Omental fat pad (tissue), 4 donors: Measurements from ENCODE around the gene PRKCB. TPM values are rescaled to one million over a fixed set of nuclear protein-coding genes. Genes with fewer than 3 reads are reported as not detected.

Experiments used
- ATAC-seq: fragments of 150-250 bp; one replicate; pipeline ENCODE4 v1.9.1; 2016; ENCODE audit warnings: mild to moderate bottlenecking, moderate library complexity; ENCODE audit not compliant: low FRiP score
- DNase-seq: peaks from one replicate; pipeline ENCODE4 v3.0.0-alpha.2; 2019; ENCODE audit warnings: low spot score
- CTCF ChIP-seq, 3 donors: fragments of 450-650 bp; IDR thresholded peaks; one replicate each; pipeline ENCODE4 v1.5.1; 2016 to 2017; ENCODE audit warnings: antibody characterized with exemption in 3 of 3, mild to moderate bottlenecking in 3 of 3, moderate library complexity in 2 of 3
- total RNA-seq, 4 donors: library from RNA; depleted of rRNA; stranded (reverse); fragments of >200 nt; gene quantifications; one replicate each; pipeline ENCODE4 v1.1.0, GENCODE V29; 2016

PRKCB gene
- total RNA-seq, 4 donors from 2014 or later, result 5.3 to 18.6 (median 11.1) TPM

- no peak for TF ChIP-seq CTCF (IDR thresholded peaks at IDR 0.05)
- ATAC-seq (no peak), DNase-seq (no peak)
These were observed 329.5 kb downstream of the PRKCB start for GRCh38 chr16:24165273-24165672.

- TF ChIP-seq CTCF (IDR thresholded peaks at IDR 0.05), result no peak
- DNase-seq (no peak), ATAC-seq (no peak)
These were observed 331.1 kb downstream of the PRKCB start for GRCh38 chr16:24166661-24167528.

- DNase-seq (no peak), ATAC-seq (no peak)
- no peak for TF ChIP-seq CTCF (IDR thresholded peaks at IDR 0.05)
These were observed 333.1 kb downstream of the PRKCB start for GRCh38 chr16:24168856-24169255.

- DNase-seq (no peak), ATAC-seq (no peak)
- no peak for TF ChIP-seq CTCF (IDR thresholded peaks at IDR 0.05)
These were observed 334.6 kb downstream of the PRKCB start for GRCh38 chr16:24170407-24170806.

- no peak for DNase-seq
- TF ChIP-seq CTCF (IDR thresholded peaks at IDR 0.05), result no peak
These were observed 338.7 kb downstream of the PRKCB start for GRCh38 chr16:24174504-24174903.

GRCh38 chr16:24174957-24175356 lies 339.2 kb downstream of the PRKCB start:
- TF ChIP-seq CTCF (IDR thresholded peaks at IDR 0.05), result no peak
- no peak for ATAC-seq
- no peak for DNase-seq

More at GRCh38 chr16:24174504-24174903, 338.7 kb downstream of the PRKCB start:
- ATAC-seq, result no peak

GRCh38 chr16:24178496-24178895 lies 342.7 kb downstream of the PRKCB start:
- ATAC-seq (no peak), DNase-seq (no peak)
- no peak for TF ChIP-seq CTCF (IDR thresholded peaks at IDR 0.05)
